Measurements from ENCODE around the gene GANC.

GANC gene

GRCh38 chr15:42402455-42403205, 129.6 kb downstream of the GANC start:
- no peak for TF ChIP-seq REST (IDR thresholded peaks at IDR 0.05; ENCODE audit: insufficient read depth in 1 of 2, low read depth in 2 of 2, low read length in 2 of 2)

DNA sequence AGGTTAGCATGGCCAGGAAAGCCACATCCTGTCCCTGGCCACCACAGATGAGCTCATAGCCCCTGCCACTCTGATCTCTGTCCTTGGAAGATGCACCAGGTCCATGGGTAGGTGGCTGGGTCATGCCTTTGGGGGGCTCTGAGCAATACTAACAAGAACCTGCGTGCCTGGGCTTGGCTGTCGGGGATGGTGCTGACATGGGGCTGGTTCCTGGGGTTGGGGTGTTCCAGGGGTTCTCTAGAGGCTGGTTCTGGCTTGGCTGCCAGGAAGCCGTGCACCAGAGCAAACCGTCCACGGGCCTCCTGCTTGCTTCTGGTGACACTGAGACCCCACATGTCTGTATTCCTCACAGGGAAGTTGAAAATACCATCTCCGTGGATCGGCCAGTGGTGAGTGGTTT, 130.4 kb downstream of the GANC start:
- TF ChIP-seq POLR2AphosphoS5 (IDR thresholded peaks at IDR 0.05; ENCODE audit: low read depth, low read length): no peak
- no peak for TF ChIP-seq REST (IDR thresholded peaks at IDR 0.05; ENCODE audit: insufficient read depth in 1 of 2, low read depth in 2 of 2, low read length in 2 of 2)
- no peak for TF ChIP-seq TAF1 (IDR thresholded peaks at IDR 0.05; ENCODE audit: borderline replicate concordance, insufficient read depth, low read length)
- no peak for TF ChIP-seq SIN3A (IDR thresholded peaks at IDR 0.05; ENCODE audit: borderline replicate concordance, insufficient read depth, low read length)
- no peak for TF ChIP-seq FOXP2 (optimal IDR thresholded peaks at IDR 0.05; ENCODE audit: borderline replicate concordance, extremely low read depth, extremely low read length, insufficient read depth)

- TF ChIP-seq TAF1 (IDR thresholded peaks at IDR 0.05; ENCODE audit: borderline replicate concordance, insufficient read depth, low read length) (no peak), POLR2AphosphoS5 (IDR thresholded peaks at IDR 0.05; ENCODE audit: low read depth, low read length) (no peak), SIN3A (IDR thresholded peaks at IDR 0.05; ENCODE audit: borderline replicate concordance, insufficient read depth, low read length) (no peak), REST (IDR thresholded peaks at IDR 0.05; ENCODE audit: insufficient read depth in 1 of 2, low read depth in 2 of 2, low read length in 2 of 2) (no peak)
Observed at GRCh38 chr15:42404461-42405235, 131.6 kb downstream of the GANC start.

- TF ChIP-seq REST (IDR thresholded peaks at IDR 0.05; ENCODE audit: insufficient read depth in 1 of 2, low read depth in 2 of 2, low read length in 2 of 2): no peak
- TF ChIP-seq SIN3A (IDR thresholded peaks at IDR 0.05; ENCODE audit: borderline replicate concordance, insufficient read depth, low read length): no peak
- TF ChIP-seq POLR2AphosphoS5 (IDR thresholded peaks at IDR 0.05; ENCODE audit: low read depth, low read length): no peak
- no peak for TF ChIP-seq TAF1 (IDR thresholded peaks at IDR 0.05; ENCODE audit: borderline replicate concordance, insufficient read depth, low read length)
- TF ChIP-seq FOXP2 (optimal IDR thresholded peaks at IDR 0.05; ENCODE audit: borderline replicate concordance, extremely low read depth, extremely low read length, insufficient read depth): no peak
Observed at GRCh38 chr15:42405863-42406482, 133.0 kb downstream of the GANC start.
